Keratinocyte (primary cell): ENCODE measurements around the gene MYO10. TPM values are rescaled to one million over a fixed set of nuclear protein-coding genes. Genes with fewer than 3 reads are reported as not detected.

ENCODE experiments used
- DNase-seq: peaks from one replicate; pipeline ENCODE4 v3.0.0-alpha.2; 2011; ENCODE audit warnings: low read depth, missing footprints, low spot score
- FAIRE-seq: peaks from 2 replicates; lab custom pipeline; 2011; peaks lifted over from hg19 to GRCh38; lab: Jason Lieb, UNC
- H2AFZ ChIP-seq: 2 replicates; pipeline ENCODE4 v1.6.0; 2012; ENCODE audit warnings: low read length, control low read depth, inconsistent platforms; ENCODE audit not compliant: control insufficient read depth
- H3K27ac ChIP-seq: 2 replicates; pipeline ENCODE4 v1.5.1; 2011; ENCODE audit warnings: low read length; ENCODE audit not compliant: control insufficient read depth, insufficient read depth
- H3K27me3 ChIP-seq: 3 replicates; pipeline ENCODE4 v1.6.0; 2011; ENCODE audit warnings: low read length; ENCODE audit not compliant: control insufficient read depth, insufficient read depth; ENCODE audit errors: extremely low read depth
- H3K36me3 ChIP-seq, 2 experiments: 2 replicates in 1 of 2; 3 replicates in 1 of 2; pipeline ENCODE4 v1.5.1; 2011; ENCODE audit warnings: low read length in 2 of 2, mild to moderate bottlenecking in 1 of 2; ENCODE audit not compliant: control insufficient read depth in 2 of 2, insufficient read depth in 2 of 2; ENCODE audit errors: extremely low read depth in 1 of 2
- H3K4me1 ChIP-seq: 3 replicates; pipeline ENCODE4 v1.5.1; 2011; ENCODE audit warnings: low read length; ENCODE audit not compliant: control insufficient read depth, insufficient read depth; ENCODE audit errors: extremely low read depth
- H3K4me2 ChIP-seq: 3 replicates; pipeline ENCODE4 v1.6.0; 2011; ENCODE audit warnings: low read depth, low read length; ENCODE audit not compliant: control insufficient read depth, insufficient read depth; ENCODE audit errors: extremely low read depth
- H3K4me3 ChIP-seq, 3 experiments: fragments of 200-600 bp in 1 of 3; sonication (generic) in 1 of 3; 2 replicates in 2 of 3; 3 replicates in 1 of 3; pipeline ENCODE4 v1.5.1; 2011 to 2016; ENCODE audit warnings: low read length in 3 of 3, mild to moderate bottlenecking in 3 of 3, control low read depth in 2 of 3, inconsistent platforms in 1 of 3, low read depth in 1 of 3, mixed read lengths in 1 of 3, mixed run types in 1 of 3, moderate library complexity in 1 of 3; ENCODE audit not compliant: control insufficient read depth in 2 of 3, insufficient read depth in 2 of 3; ENCODE audit errors: extremely low read depth in 1 of 3
- H3K79me2 ChIP-seq: 2 replicates; pipeline ENCODE4 v1.6.0; 2012; ENCODE audit warnings: low read length; ENCODE audit not compliant: control insufficient read depth, insufficient read depth
- H3K9ac ChIP-seq: 3 replicates; pipeline ENCODE4 v1.6.0; 2011; ENCODE audit warnings: low read length; ENCODE audit not compliant: control insufficient read depth, insufficient read depth; ENCODE audit errors: extremely low read depth
- H3K9me1 ChIP-seq: 3 replicates; pipeline ENCODE4 v1.6.0; 2011; ENCODE audit warnings: low read length; ENCODE audit not compliant: control insufficient read depth, insufficient read depth; ENCODE audit errors: extremely low read depth
- H3K9me3 ChIP-seq: 2 replicates; pipeline ENCODE4 v1.5.1; 2012; ENCODE audit warnings: low read depth, low read length; ENCODE audit not compliant: control insufficient read depth
- H4K20me1 ChIP-seq: 3 replicates; pipeline ENCODE4 v1.6.0; 2011; ENCODE audit warnings: low read length; ENCODE audit not compliant: control insufficient read depth, insufficient read depth; ENCODE audit errors: extremely low read depth
- CTCF ChIP-seq, 3 experiments: IDR thresholded peaks in 1 of 3; conservative IDR thresholded peaks in 1 of 3; optimal IDR thresholded peaks in 1 of 3; 2 replicates in 2 of 3; 3 replicates in 1 of 3; pipeline versions ENCODE3 to v1.5.1; 2011; ENCODE audit warnings: low read length in 3 of 3, mild to moderate bottlenecking in 3 of 3, moderate library complexity in 2 of 3, control low read depth in 1 of 3, inconsistent platforms in 1 of 3; ENCODE audit not compliant: insufficient read depth in 2 of 3; ENCODE audit errors: extremely low read depth in 1 of 3
- EZH2 ChIP-seq: IDR thresholded peaks from one replicate; pipeline ENCODE4 v1.6.1; 2012; ENCODE audit warnings: inconsistent platforms, mild to moderate bottlenecking, low read length, moderate library complexity
- dilution Hi-C: fragments of 300-500 bp; cut with MboI; formaldehyde crosslinking; loops from one replicate; pipeline ENCODE4 v1.7.0; 2020; ENCODE audit warnings: low sequenced_read_pairs; ENCODE audit not compliant: extremely low pct_ligation_motif_present
- polyA plus RNA-seq, 5 experiments: library from polyadenylated mRNA; depleted of rRNA in 3 of 5; stranded (reverse) in 3 of 5; stranded (forward) in 1 of 5; unstranded in 1 of 5; fragments of >200 nt; gene quantifications; 1 replicate in 1 of 5; 2 replicates in 3 of 5; 3 replicates in 1 of 5; pipeline versions ENCODE4 v1.2.1 to v1.2.3, GENCODE V29; 2011 to 2012; ENCODE audit warnings: missing spikeins in 2 of 5, low read depth in 1 of 5, low replicate concordance in 1 of 5

The MYO10 gene
- polyA plus RNA-seq, 1 donor (not counting 4 experiments of a cell fraction or from before 2014, with no cell fraction given): 22.0 TPM

- no peak for DNase-seq
- no peak overlapping the region for H3K9ac ChIP-seq
- FAIRE-seq: no peak
- H3K9me1 ChIP-seq: no peaks in the 10 kb centered on the region
- H3K9me3 ChIP-seq: no peaks in the 10 kb centered on the region
- no peak overlapping the region for H3K4me2 ChIP-seq
- H3K4me1 ChIP-seq: peaks cover 18% of the 10 kb centered on the region
- dilution Hi-C loops: no loop called here
- no peaks in the 10 kb centered on the region for H3K27me3 ChIP-seq
- H3K27ac ChIP-seq: no peak overlapping the region
- no peaks in the 10 kb centered on the region for H4K20me1 ChIP-seq
- H3K79me2 ChIP-seq: peaks cover 23% of the 10 kb centered on the region
- no peak overlapping the region for H3K4me3 ChIP-seq
- TF ChIP-seq CTCF (optimal IDR thresholded peaks at IDR 0.05 in 1 of 3, IDR thresholded peaks at IDR 0.05 in 1 of 3, conservative IDR thresholded peaks at IDR 0.05 in 1 of 3; ENCODE audit: extremely low read depth in 1 of 3, insufficient read depth in 2 of 3, low read length in 3 of 3) (no peak), EZH2 (no peak)
- no peak overlapping the region for H2AFZ ChIP-seq
- H3K36me3 ChIP-seq: peaks cover 9 to 14% of the 10 kb centered on the region in 2 experiments
Measured at GRCh38 chr5:16733331-16734006, 202.6 kb downstream of the MYO10 start.

DNA sequence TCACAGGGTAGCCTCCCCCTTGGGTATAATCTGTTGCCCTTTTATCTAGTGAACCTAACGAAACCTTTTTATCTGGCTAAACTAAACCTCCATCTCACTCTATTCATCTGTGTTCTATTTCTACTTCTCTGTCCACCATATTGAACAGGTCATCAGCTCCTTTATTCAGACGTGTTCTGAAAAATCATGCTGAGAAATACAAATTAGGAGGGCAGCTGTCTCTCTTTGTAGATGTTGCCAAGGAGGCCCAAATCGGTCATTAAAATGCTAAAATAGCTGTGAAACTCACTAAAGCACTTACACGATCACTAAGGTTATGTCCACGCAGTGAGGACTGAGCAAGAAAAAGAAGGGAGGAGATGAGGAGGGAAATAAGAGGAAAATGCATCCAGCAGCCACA lies 203.7 kb downstream of the MYO10 start:
- no peaks in the 10 kb centered on the region for H4K20me1 ChIP-seq

More for the DNA sequence above, 203.7 kb downstream of the MYO10 start:
- peaks cover 18% of the 10 kb centered on the region for H3K4me1 ChIP-seq
- peaks cover 27% of the 10 kb centered on the region for H3K79me2 ChIP-seq
- no peak overlapping the region for H2AFZ ChIP-seq
- DNase-seq (no peak), FAIRE-seq (no peak)
- H3K9me3 ChIP-seq: no peaks in the 10 kb centered on the region
- TF ChIP-seq CTCF (optimal IDR thresholded peaks at IDR 0.05 in 1 of 3, IDR thresholded peaks at IDR 0.05 in 1 of 3, conservative IDR thresholded peaks at IDR 0.05 in 1 of 3; ENCODE audit: extremely low read depth in 1 of 3, insufficient read depth in 2 of 3, low read length in 3 of 3) (no peak), EZH2 (no peak)
- no peak overlapping the region for H3K4me3 ChIP-seq
- H3K27me3 ChIP-seq: no peaks in the 10 kb centered on the region
- H3K9me1 ChIP-seq: no peaks in the 10 kb centered on the region
- peaks cover 9 to 14% of the 10 kb centered on the region in 2 experiments for H3K36me3 ChIP-seq
- H3K4me2 ChIP-seq: no peak overlapping the region
- dilution Hi-C loops: no loop called here
- H3K27ac ChIP-seq: no peak overlapping the region
- no peak overlapping the region for H3K9ac ChIP-seq
